HCT116 (cell line): ENCODE data around the gene ABHD12. TPM values are rescaled to one million over a fixed set of nuclear protein-coding genes. Genes with fewer than 3 reads are reported as not detected.

Experiments used
- ATAC-seq: fragments of 200-7000 bp; cut with Tn5 transposase; 2 replicates; pipeline ENCODE4 v1.9.1; 2020; ENCODE audit warnings: mild to moderate bottlenecking, moderate library complexity
- BruUV-seq: library from RNA; stranded (reverse); fragments of 400-500 nt; replicated peaks from 2 replicates; lab custom pipeline; 2021; lab: Mats Ljungman, UMichigan
- CTCF ChIA-PET: fragments of 300-600 bp; sonication (Branson Sonifier 250); formaldehyde crosslinking; loops from one replicate; lab custom pipeline; 2021; ENCODE audit warnings: antibody characterized with exemption; lab: Charles Lee
- POLR2A ChIA-PET: fragments of 300-600, 350-600 bp; sonication (Branson Sonifier 250); formaldehyde crosslinking; loops from one replicate; lab custom pipeline; 2021; ENCODE audit warnings: antibody characterized with exemption; lab: Charles Lee
- RAD21 ChIA-PET, 2 experiments: fragments of 300-600 bp; sonication (Branson Sonifier 250); formaldehyde crosslinking; loops; one replicate each; lab custom pipeline; 2023; ENCODE audit warnings: low total read pairs in 2 of 2; ENCODE audit not compliant: uncharacterized antibody in 2 of 2, unreplicated experiment in 2 of 2, low non-redundant PET in 1 of 2; lab: Charles Lee
- DNase-seq: peaks from one replicate; pipeline ENCODE4 v3.0.0-alpha.2; 2010; ENCODE audit warnings: low read depth, low spot score
- H2AFZ ChIP-seq: fragments of 200-600 bp; shearing (Covaris generic), sonication (generic); 2 replicates; pipeline ENCODE4 v1.6.1; 2017; ENCODE audit warnings: low read depth, mixed run types, mixed read lengths, antibody characterized with exemption, low read length; ENCODE audit not compliant: poor library complexity, severe bottlenecking
- H3K27ac ChIP-seq: 2 replicates; pipeline ENCODE4 v1.5.1; 2012; ENCODE audit warnings: low read depth, low read length
- H3K27me3 ChIP-seq: fragments of 200-600 bp; sonication (generic); 2 replicates; pipeline ENCODE4 v1.6.1; 2016; ENCODE audit warnings: mixed run types, low read length, mixed read lengths; ENCODE audit not compliant: insufficient read depth
- H3K36me3 ChIP-seq, 2 experiments: fragments of 200-500 bp in 1 of 2; fragments of 200-600 bp in 1 of 2; sonication (Bioruptor generic) in 1 of 2; sonication (generic) in 1 of 2; 2 replicates each; pipeline versions ENCODE4 v1.5.1 to v1.6.1; 2014 to 2016; ENCODE audit warnings: low read length in 2 of 2, inconsistent platforms in 1 of 2, mixed read lengths in 1 of 2, mixed run types in 1 of 2; ENCODE audit not compliant: insufficient read depth in 2 of 2, control insufficient read depth in 1 of 2
- H3K4me1 ChIP-seq, 2 experiments: fragments of 200-600 bp in 1 of 2; sonication (generic) in 1 of 2; 2 replicates each; pipeline versions ENCODE4 v1.5.1 to v1.6.1; 2012 to 2017; ENCODE audit warnings: low read length in 2 of 2, inconsistent platforms in 1 of 2, mild to moderate bottlenecking in 1 of 2, mixed read lengths in 1 of 2, mixed run types in 1 of 2, moderate library complexity in 1 of 2; ENCODE audit not compliant: insufficient read depth in 2 of 2, control insufficient read depth in 1 of 2
- H3K4me2 ChIP-seq: fragments of 200-600 bp; sonication (generic); 2 replicates; pipeline ENCODE4 v1.6.1; 2017; ENCODE audit warnings: mixed run types, low read length, mixed read lengths
- H3K4me3 ChIP-seq, 2 experiments: fragments of 200-600 bp in 1 of 2; sonication (generic) in 1 of 2; replicated peaks in 1 of 2; 2 replicates each; pipeline ENCODE4 v1.5.1; 2011 to 2016; ENCODE audit warnings: low read length in 2 of 2, control low read depth in 1 of 2, low read depth in 1 of 2, mild to moderate bottlenecking in 1 of 2, mixed read lengths in 1 of 2, mixed run types in 1 of 2
- H3K79me2 ChIP-seq: fragments of 200-600 bp; sonication (generic); 2 replicates; pipeline ENCODE4 v1.6.1; 2017; ENCODE audit warnings: mild to moderate bottlenecking, mixed run types, low read length, moderate library complexity, mixed read lengths; ENCODE audit not compliant: insufficient read depth
- H3K9ac ChIP-seq: fragments of 200-600 bp; sonication (generic); 2 replicates; pipeline ENCODE4 v1.6.1; 2016; ENCODE audit warnings: low read length, mixed read lengths
- H3K9me2 ChIP-seq: fragments of 200-600 bp; sonication (generic), shearing (Covaris generic); 2 replicates; pipeline ENCODE4 v1.6.1; 2017; ENCODE audit warnings: mixed run types, mild to moderate bottlenecking, moderate library complexity; ENCODE audit not compliant: insufficient read depth
- H3K9me3 ChIP-seq, 2 experiments: fragments of 200-500 bp in 1 of 2; fragments of 200-600 bp in 1 of 2; sonication (Bioruptor generic) in 1 of 2; sonication (generic) in 1 of 2; 2 replicates each; pipeline ENCODE4 v1.6.1; 2014 to 2017; ENCODE audit warnings: low read length in 2 of 2, mixed read lengths in 2 of 2, inconsistent platforms in 1 of 2, low read depth in 1 of 2, mild to moderate bottlenecking in 1 of 2, mixed run types in 1 of 2, moderate library complexity in 1 of 2; ENCODE audit not compliant: control insufficient read depth in 1 of 2, insufficient read depth in 1 of 2
- H4K20me1 ChIP-seq: fragments of 200-600 bp; sonication (generic), shearing (Covaris generic); 2 replicates; pipeline ENCODE4 v1.6.1; 2017; ENCODE audit warnings: mixed run types, mild to moderate bottlenecking, moderate library complexity; ENCODE audit not compliant: insufficient read depth
- CEBPB ChIP-seq: IDR thresholded peaks from 2 replicates; pipeline ENCODE4 v1.6.1; 2012; ENCODE audit warnings: low read depth
- EGR1 ChIP-seq: IDR thresholded peaks from 2 replicates; pipeline ENCODE4 v1.6.1; 2012; ENCODE audit warnings: low read depth
- EZH2 ChIP-seq: fragments of 200-600 bp; sonication (generic); IDR thresholded peaks from 2 replicates; pipeline ENCODE4 v1.6.1; 2017; ENCODE audit warnings: antibody characterized with exemption, mixed run types
- FOSL1 ChIP-seq: IDR thresholded peaks from 2 replicates; pipeline ENCODE4 v1.6.1; 2012; ENCODE audit warnings: low read depth
- POLR2A ChIP-seq: IDR thresholded peaks from 2 replicates; pipeline ENCODE4 v1.7.0; 2011; ENCODE audit warnings: borderline replicate concordance; ENCODE audit not compliant: insufficient read depth, insufficient read length; ENCODE audit errors: extremely low read depth
- POLR2AphosphoS5 ChIP-seq: IDR thresholded peaks from 2 replicates; pipeline ENCODE4 v1.6.1; 2011; ENCODE audit warnings: mild to moderate bottlenecking, low read depth, low read length, moderate library complexity
- RAD21 ChIP-seq: IDR thresholded peaks from 2 replicates; pipeline ENCODE4 v1.6.1; 2012; ENCODE audit warnings: low read depth, mild to moderate bottlenecking
- SIN3A ChIP-seq: IDR thresholded peaks from 2 replicates; pipeline ENCODE4 v1.6.1; 2012; ENCODE audit warnings: low read depth
- SP1 ChIP-seq: IDR thresholded peaks from 2 replicates; pipeline ENCODE4 v1.6.1; 2012; ENCODE audit warnings: low read depth
- YY1 ChIP-seq: IDR thresholded peaks from 2 replicates; pipeline ENCODE4 v1.6.1; 2011; ENCODE audit warnings: low read length, low read depth, moderate library complexity, mild to moderate bottlenecking; ENCODE audit not compliant: insufficient replicate concordance; ENCODE audit errors: extremely low read depth
- ZFX ChIP-seq: fragments of 450-650 bp; IDR thresholded peaks from 2 replicates; pipeline ENCODE4 v1.6.1; 2017
- ZNF274 ChIP-seq: fragments of 200-500 bp; sonication (Bioruptor generic); IDR thresholded peaks from 2 replicates; pipeline ENCODE4 v1.6.1; 2014; ENCODE audit warnings: mild to moderate bottlenecking, low read depth, low read length, inconsistent platforms
- intact Hi-C: fragments of 100-400 bp; cut with micrococcal nuclease; formaldehyde crosslinking; loops from 2 replicates; pipeline ENCODE4 v1.10.0; 2022
- total RNA-seq: library from RNA; stranded (reverse); gene quantifications from one replicate; pipeline ENCODE4 v1.2.1, GENCODE V29; 2021; ENCODE audit not compliant: unreplicated experiment
- TF ChIP-seq, protein P1 (sequence below): IDR thresholded peaks from 2 replicates; pipeline ENCODE4 v1.6.1; 2012
- TF ChIP-seq, protein P2 (sequence below): IDR thresholded peaks from 2 replicates; pipeline ENCODE4 v1.6.1; 2011; ENCODE audit warnings: mild to moderate bottlenecking, low read length, moderate library complexity; ENCODE audit not compliant: insufficient replicate concordance; ENCODE audit errors: extremely low read depth
- TF ChIP-seq, protein P3 (sequence below): IDR thresholded peaks from 2 replicates; pipeline ENCODE4 v1.6.1; 2012
- TF ChIP-seq, protein P4 (sequence below), 3 experiments: fragments of 200-600 bp in 1 of 3; sonication (generic) in 1 of 3; IDR thresholded peaks in 2 of 3; conservative IDR thresholded peaks in 1 of 3; 2 replicates each; pipeline ENCODE4 v1.5.1; 2012 to 2017; ENCODE audit warnings: low read depth in 2 of 3, low read length in 2 of 3, antibody characterized with exemption in 1 of 3, borderline replicate concordance in 1 of 3, control low read depth in 1 of 3, mild to moderate bottlenecking in 1 of 3, mixed read lengths in 1 of 3, mixed run types in 1 of 3, moderate library complexity in 1 of 3; ENCODE audit not compliant: insufficient read depth in 1 of 3
- TF ChIP-seq, protein P5 (sequence below): IDR thresholded peaks from 2 replicates; pipeline ENCODE4 v1.6.1; 2012; ENCODE audit warnings: low read depth

The ABHD12 gene
- total RNA-seq, 1 experiment from 2014 or later: 31.7 TPM

DNA sequence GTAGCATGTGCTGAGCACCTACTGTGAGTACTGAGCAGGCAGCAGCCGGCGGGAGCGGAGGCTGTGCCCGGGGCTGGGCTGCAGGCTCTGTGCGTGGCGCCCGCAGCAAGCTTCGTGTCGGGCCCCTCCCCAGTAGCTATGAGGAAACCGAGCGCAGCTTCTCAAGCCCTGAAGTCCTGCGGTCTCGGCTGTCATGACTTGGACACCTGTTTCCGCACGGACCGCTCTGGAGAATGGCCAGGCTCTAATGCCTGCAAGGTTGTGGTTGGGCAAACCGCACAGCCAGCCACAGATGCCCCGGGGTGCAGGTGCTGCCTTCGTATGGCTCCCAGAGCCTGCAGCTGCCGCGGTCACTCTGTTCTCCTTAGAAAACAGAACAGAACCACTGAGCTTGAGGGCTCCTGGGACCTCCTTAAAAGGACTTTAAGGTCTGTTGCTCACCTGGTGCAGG lies 109.1 kb downstream of the ABHD12 start:
- ChIA-PET POLR2A (no interaction called here), CTCF (no interaction called here), RAD21 (no interaction called here)
- H3K4me1 ChIP-seq: no peaks in the 10 kb centered on the region
- no peaks in the 10 kb centered on the region for H3K79me2 ChIP-seq
- no peaks in the 10 kb centered on the region for H3K9me3 ChIP-seq
- no peak overlapping the region for H3K4me2 ChIP-seq
- H3K27me3 ChIP-seq: no peaks in the 10 kb centered on the region
- no peaks in the 10 kb centered on the region for H4K20me1 ChIP-seq
- no peak overlapping the region for H3K27ac ChIP-seq
- no TSS peak for BruUV-seq
- H3K36me3 ChIP-seq: peaks cover 7 to 8% of the 10 kb centered on the region in 2 experiments; a peak in 3 of 4 replicates
- no peak overlapping the region for H3K4me3 ChIP-seq
- no peaks in the 10 kb centered on the region for H3K9me2 ChIP-seq
- H2AFZ ChIP-seq: no peak overlapping the region
- no peak for TF ChIP-seq FOSL1
- TF ChIP-seq ZFX: no peak
- no peak for TF ChIP-seq POLR2AphosphoS5
- TF ChIP-seq RAD21: no peak
- no peak for TF ChIP-seq EGR1
- TF ChIP-seq, protein P1, sequence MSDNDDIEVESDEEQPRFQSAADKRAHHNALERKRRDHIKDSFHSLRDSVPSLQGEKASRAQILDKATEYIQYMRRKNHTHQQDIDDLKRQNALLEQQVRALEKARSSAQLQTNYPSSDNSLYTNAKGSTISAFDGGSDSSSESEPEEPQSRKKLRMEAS: no peak
- no peak for TF ChIP-seq ZNF274
- TF ChIP-seq SP1: no peak
- no peak for TF ChIP-seq YY1
- TF ChIP-seq, protein P2, sequence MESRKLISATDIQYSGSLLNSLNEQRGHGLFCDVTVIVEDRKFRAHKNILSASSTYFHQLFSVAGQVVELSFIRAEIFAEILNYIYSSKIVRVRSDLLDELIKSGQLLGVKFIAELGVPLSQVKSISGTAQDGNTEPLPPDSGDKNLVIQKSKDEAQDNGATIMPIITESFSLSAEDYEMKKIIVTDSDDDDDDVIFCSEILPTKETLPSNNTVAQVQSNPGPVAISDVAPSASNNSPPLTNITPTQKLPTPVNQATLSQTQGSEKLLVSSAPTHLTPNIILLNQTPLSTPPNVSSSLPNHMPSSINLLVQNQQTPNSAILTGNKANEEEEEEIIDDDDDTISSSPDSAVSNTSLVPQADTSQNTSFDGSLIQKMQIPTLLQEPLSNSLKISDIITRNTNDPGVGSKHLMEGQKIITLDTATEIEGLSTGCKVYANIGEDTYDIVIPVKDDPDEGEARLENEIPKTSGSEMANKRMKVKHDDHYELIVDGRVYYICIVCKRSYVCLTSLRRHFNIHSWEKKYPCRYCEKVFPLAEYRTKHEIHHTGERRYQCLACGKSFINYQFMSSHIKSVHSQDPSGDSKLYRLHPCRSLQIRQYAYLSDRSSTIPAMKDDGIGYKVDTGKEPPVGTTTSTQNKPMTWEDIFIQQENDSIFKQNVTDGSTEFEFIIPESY: no peak
- no peak for TF ChIP-seq EZH2
- no peak for TF ChIP-seq SIN3A
- TF ChIP-seq, protein P3, sequence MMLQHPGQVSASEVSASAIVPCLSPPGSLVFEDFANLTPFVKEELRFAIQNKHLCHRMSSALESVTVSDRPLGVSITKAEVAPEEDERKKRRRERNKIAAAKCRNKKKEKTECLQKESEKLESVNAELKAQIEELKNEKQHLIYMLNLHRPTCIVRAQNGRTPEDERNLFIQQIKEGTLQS: no peak
- TF ChIP-seq, protein P4, sequence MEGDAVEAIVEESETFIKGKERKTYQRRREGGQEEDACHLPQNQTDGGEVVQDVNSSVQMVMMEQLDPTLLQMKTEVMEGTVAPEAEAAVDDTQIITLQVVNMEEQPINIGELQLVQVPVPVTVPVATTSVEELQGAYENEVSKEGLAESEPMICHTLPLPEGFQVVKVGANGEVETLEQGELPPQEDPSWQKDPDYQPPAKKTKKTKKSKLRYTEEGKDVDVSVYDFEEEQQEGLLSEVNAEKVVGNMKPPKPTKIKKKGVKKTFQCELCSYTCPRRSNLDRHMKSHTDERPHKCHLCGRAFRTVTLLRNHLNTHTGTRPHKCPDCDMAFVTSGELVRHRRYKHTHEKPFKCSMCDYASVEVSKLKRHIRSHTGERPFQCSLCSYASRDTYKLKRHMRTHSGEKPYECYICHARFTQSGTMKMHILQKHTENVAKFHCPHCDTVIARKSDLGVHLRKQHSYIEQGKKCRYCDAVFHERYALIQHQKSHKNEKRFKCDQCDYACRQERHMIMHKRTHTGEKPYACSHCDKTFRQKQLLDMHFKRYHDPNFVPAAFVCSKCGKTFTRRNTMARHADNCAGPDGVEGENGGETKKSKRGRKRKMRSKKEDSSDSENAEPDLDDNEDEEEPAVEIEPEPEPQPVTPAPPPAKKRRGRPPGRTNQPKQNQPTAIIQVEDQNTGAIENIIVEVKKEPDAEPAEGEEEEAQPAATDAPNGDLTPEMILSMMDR (IDR thresholded peaks at IDR 0.05 in 2 of 3, conservative IDR thresholded peaks at IDR 0.05 in 1 of 3; ENCODE audit: borderline replicate concordance in 1 of 3, insufficient read depth in 1 of 3, low read depth in 2 of 3, low read length in 2 of 3): no peak
- TF ChIP-seq CEBPB: no peak
- TF ChIP-seq, protein P5, sequence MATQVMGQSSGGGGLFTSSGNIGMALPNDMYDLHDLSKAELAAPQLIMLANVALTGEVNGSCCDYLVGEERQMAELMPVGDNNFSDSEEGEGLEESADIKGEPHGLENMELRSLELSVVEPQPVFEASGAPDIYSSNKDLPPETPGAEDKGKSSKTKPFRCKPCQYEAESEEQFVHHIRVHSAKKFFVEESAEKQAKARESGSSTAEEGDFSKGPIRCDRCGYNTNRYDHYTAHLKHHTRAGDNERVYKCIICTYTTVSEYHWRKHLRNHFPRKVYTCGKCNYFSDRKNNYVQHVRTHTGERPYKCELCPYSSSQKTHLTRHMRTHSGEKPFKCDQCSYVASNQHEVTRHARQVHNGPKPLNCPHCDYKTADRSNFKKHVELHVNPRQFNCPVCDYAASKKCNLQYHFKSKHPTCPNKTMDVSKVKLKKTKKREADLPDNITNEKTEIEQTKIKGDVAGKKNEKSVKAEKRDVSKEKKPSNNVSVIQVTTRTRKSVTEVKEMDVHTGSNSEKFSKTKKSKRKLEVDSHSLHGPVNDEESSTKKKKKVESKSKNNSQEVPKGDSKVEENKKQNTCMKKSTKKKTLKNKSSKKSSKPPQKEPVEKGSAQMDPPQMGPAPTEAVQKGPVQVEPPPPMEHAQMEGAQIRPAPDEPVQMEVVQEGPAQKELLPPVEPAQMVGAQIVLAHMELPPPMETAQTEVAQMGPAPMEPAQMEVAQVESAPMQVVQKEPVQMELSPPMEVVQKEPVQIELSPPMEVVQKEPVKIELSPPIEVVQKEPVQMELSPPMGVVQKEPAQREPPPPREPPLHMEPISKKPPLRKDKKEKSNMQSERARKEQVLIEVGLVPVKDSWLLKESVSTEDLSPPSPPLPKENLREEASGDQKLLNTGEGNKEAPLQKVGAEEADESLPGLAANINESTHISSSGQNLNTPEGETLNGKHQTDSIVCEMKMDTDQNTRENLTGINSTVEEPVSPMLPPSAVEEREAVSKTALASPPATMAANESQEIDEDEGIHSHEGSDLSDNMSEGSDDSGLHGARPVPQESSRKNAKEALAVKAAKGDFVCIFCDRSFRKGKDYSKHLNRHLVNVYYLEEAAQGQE: no peak
- no peak for TF ChIP-seq POLR2A
- TF ChIP-seq, all 23 proteins: peak for 0
- ATAC-seq (no peak), DNase-seq (no peak)
- intact Hi-C loops: no loop called here
- H3K9ac ChIP-seq: no peak overlapping the region
